Measurements from ENCODE around the gene HIC2. TPM values are rescaled to one million over a fixed set of nuclear protein-coding genes. Genes with fewer than 3 reads are reported as not detected.
"Not testable (repeated sequence)": the region's sequence is repeated elsewhere in the genome, so short reads cannot be mapped to it uniquely, and the experiment has no call there.

HIC2 gene
- total RNA-seq, 1 donor: 13.7 TPM

- DNase-seq (ENCODE audit: low read depth in 2 of 3, low spot score in 2 of 3): no peak
These were observed 32.6 kb downstream of the HIC2 start for GRCh38 chr22:21449531-21450319.

- no peak for DNase-seq (ENCODE audit: low read depth in 2 of 3, low spot score in 2 of 3)
These were observed 33.2 kb downstream of the HIC2 start for GRCh38 chr22:21450320-21450831.

- DNase-seq (ENCODE audit: low read depth in 2 of 3, low spot score in 2 of 3): no peak
These were observed 33.7 kb downstream of the HIC2 start for GRCh38 chr22:21450858-21451353.

GRCh38 chr22:21451545-21452520 lies 34.7 kb downstream of the HIC2 start:
- DNase-seq (ENCODE audit: low read depth in 2 of 3, low spot score in 2 of 3): no peak

GRCh38 chr22:21452666-21453065 lies 35.5 kb downstream of the HIC2 start:
- DNase-seq (ENCODE audit: low read depth in 2 of 3, low spot score in 2 of 3): not testable (repeated sequence)

GRCh38 chr22:21454998-21455333 lies 37.8 kb downstream of the HIC2 start:
- DNase-seq (ENCODE audit: low read depth in 2 of 3, low spot score in 2 of 3): not testable (repeated sequence)

GRCh38 chr22:21455334-21456089 lies 38.3 kb downstream of the HIC2 start:
- no peak for DNase-seq (ENCODE audit: low read depth in 2 of 3, low spot score in 2 of 3)

GRCh38 chr22:21457023-21457787 lies 40.0 kb downstream of the HIC2 start:
- DNase-seq (ENCODE audit: low read depth in 2 of 3, low spot score in 2 of 3): no peak

- not testable (repeated sequence) for DNase-seq (ENCODE audit: low read depth in 2 of 3, low spot score in 2 of 3)
These were observed 45.5 kb downstream of the HIC2 start for GRCh38 chr22:21462672-21463071.

GRCh38 chr22:21467337-21468193 lies 50.4 kb downstream of the HIC2 start, which contains the start of gene TMEM191C:
TSS of gene TMEM191C (plus strand) at chr22:21467387. CDS start at chr22:21467460, 73 bp downstream.
- DNase-seq (ENCODE audit: low read depth in 2 of 3, low spot score in 2 of 3): not testable (repeated sequence)

- DNase-seq (ENCODE audit: low read depth in 2 of 3, low spot score in 2 of 3): peak; percentile 62 to 92 (median 89)
These were observed 51.3 kb downstream of the HIC2 start for GRCh38 chr22:21468194-21469096.

- DNase-seq (ENCODE audit: low read depth in 2 of 3, low spot score in 2 of 3): not testable (repeated sequence)
These were observed 52.2 kb downstream of the HIC2 start for GRCh38 chr22:21469097-21469994.

- not testable (repeated sequence) for DNase-seq (ENCODE audit: low read depth in 2 of 3, low spot score in 2 of 3)
These were observed 55.8 kb downstream of the HIC2 start for GRCh38 chr22:21472984-21473383.

- DNase-seq (ENCODE audit: low read depth in 2 of 3, low spot score in 2 of 3): not testable (repeated sequence)
These were observed 56.5 kb downstream of the HIC2 start for GRCh38 chr22:21473664-21474063.

GRCh38 chr22:21484039-21484438 lies 66.9 kb downstream of the HIC2 start:
- not testable (repeated sequence) for DNase-seq (ENCODE audit: low read depth in 2 of 3, low spot score in 2 of 3)

- not testable (repeated sequence) for DNase-seq (ENCODE audit: low read depth in 2 of 3, low spot score in 2 of 3)
These were observed 70.6 kb downstream of the HIC2 start for GRCh38 chr22:21487723-21488122.
